ENCODE data around the gene NDEL1.

The NDEL1 gene

GRCh38 chr17:8487130-8487645 is 51.5 kb downstream of the NDEL1 start:
- TF ChIP-seq, protein P1, sequence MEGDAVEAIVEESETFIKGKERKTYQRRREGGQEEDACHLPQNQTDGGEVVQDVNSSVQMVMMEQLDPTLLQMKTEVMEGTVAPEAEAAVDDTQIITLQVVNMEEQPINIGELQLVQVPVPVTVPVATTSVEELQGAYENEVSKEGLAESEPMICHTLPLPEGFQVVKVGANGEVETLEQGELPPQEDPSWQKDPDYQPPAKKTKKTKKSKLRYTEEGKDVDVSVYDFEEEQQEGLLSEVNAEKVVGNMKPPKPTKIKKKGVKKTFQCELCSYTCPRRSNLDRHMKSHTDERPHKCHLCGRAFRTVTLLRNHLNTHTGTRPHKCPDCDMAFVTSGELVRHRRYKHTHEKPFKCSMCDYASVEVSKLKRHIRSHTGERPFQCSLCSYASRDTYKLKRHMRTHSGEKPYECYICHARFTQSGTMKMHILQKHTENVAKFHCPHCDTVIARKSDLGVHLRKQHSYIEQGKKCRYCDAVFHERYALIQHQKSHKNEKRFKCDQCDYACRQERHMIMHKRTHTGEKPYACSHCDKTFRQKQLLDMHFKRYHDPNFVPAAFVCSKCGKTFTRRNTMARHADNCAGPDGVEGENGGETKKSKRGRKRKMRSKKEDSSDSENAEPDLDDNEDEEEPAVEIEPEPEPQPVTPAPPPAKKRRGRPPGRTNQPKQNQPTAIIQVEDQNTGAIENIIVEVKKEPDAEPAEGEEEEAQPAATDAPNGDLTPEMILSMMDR (IDR thresholded peaks at IDR 0.05; ENCODE audit: insufficient read depth, low read depth, low read length, missing control alignments) = no peak
- no peak overlapping the region for H3K4me3 ChIP-seq (ENCODE audit: low read depth, low read length)
- no peak for DNase-seq (ENCODE audit: low read depth)

DNA sequence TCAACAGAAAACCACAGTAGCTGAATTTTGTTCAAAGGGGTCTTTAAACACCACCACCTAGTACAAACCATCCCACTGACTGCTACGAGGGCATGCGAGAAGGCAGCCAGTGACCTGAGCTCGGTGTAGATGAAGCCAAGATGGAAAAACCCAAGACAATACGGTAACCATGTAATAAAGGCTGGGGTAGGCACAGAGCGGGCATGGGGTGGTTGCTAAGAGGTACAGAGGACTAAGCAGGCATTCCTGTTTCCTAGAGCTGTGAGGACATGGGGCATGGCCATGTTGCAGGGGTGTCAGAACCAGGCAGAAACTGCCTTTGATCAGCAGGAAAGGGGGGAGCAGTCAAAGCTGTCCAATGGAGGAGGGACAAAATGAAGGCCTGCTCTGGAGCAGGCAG is 52.1 kb downstream of the NDEL1 start:
- no peak for DNase-seq (ENCODE audit: low read depth)
- TF ChIP-seq, protein P1 (IDR thresholded peaks at IDR 0.05; ENCODE audit: insufficient read depth, low read depth, low read length, missing control alignments) = no peak
- no peak overlapping the region for H3K4me3 ChIP-seq (ENCODE audit: low read depth, low read length)

DNA sequence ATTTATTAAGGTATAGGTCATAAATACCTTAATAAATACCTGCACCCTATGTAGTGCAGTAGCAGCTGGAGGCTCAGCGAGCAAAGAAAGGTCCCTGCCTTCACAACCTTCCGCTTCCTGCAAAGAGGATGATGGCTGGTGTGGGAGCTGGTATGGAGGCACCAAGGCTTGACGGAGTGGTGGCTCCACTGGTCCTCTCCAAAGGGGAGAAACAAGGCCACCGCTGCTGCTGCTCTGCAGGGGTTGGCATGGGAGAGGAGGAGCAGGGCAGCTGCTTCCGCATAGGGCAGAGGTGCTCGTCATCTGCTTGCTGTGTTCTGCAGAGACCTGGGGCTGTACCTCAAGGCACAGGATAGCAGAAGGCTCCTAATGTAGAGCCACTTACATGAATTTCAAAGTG is 52.8 kb downstream of the NDEL1 start:
- DNase-seq (ENCODE audit: low read depth) = no peak
- H3K4me3 ChIP-seq (ENCODE audit: low read depth, low read length) = no peak overlapping the region
- TF ChIP-seq, protein P1 (IDR thresholded peaks at IDR 0.05; ENCODE audit: insufficient read depth, low read depth, low read length, missing control alignments) = no peak

- H3K4me3 ChIP-seq (ENCODE audit: low read depth, low read length) = no peak overlapping the region
- DNase-seq (ENCODE audit: low read depth) = no peak
- TF ChIP-seq, protein P1 (IDR thresholded peaks at IDR 0.05; ENCODE audit: insufficient read depth, low read depth, low read length, missing control alignments) = no peak
Measured at GRCh38 chr17:8488901-8489300, 53.2 kb downstream of the NDEL1 start.

DNA sequence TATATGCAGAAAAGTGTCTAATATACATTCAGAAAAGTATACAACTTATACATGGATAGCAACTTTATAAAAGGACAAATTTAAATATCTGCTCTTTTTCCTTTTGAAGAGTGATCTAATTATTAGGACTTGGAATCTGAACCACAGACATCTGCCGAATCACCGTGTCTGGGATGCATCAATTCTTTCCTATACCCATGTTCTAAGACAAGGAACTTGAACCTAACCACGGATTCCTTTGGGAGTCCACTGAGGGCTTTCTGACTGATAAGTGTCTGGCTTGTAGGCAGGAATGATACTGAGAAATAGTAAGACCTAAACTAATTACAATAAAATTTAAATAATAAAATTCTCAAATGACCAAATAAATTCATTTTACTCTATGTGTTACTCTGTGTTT is 54.2 kb downstream of the NDEL1 start:
- no peak overlapping the region for H3K4me3 ChIP-seq (ENCODE audit: low read depth, low read length)
- no peak for DNase-seq (ENCODE audit: low read depth)
- TF ChIP-seq, protein P1 (IDR thresholded peaks at IDR 0.05; ENCODE audit: insufficient read depth, low read depth, low read length, missing control alignments) = no peak

- TF ChIP-seq, protein P1 (IDR thresholded peaks at IDR 0.05; ENCODE audit: insufficient read depth, low read depth, low read length, missing control alignments) = no peak
- no peak for DNase-seq (ENCODE audit: low read depth)
- H3K4me3 ChIP-seq (ENCODE audit: low read depth, low read length) = no peak overlapping the region
Measured at GRCh38 chr17:8490256-8491023, 54.8 kb downstream of the NDEL1 start.

DNA sequence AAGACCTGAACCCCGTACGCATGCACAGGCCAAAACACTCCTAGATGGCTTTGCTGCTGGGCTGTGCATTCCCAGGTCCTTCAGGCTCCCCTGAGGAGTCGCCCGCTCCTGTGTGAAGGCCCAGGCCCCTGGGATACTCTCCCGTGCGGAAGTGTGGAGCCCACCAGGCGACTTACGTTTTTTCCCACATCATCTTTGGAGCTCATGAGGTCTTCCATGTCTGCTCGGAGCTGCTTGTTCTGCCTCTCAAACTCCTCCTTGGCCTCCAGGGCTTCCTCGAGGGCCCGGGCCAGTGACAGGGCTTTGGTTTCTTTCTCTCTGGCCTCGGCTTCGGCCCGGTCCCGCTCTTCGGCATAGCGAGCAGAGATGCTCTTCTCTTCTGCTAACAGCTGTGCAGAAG is 56.4 kb downstream of the NDEL1 start:
- no peak overlapping the region for H3K4me3 ChIP-seq (ENCODE audit: low read depth, low read length)
- TF ChIP-seq, protein P1 (IDR thresholded peaks at IDR 0.05; ENCODE audit: insufficient read depth, low read depth, low read length, missing control alignments) = no peak
- no peak for DNase-seq (ENCODE audit: low read depth)
